NCI-H128 (cell line): ENCODE measurements around the gene OR51E1.

Source experiments
- DNase-seq: peaks from one replicate; lab custom pipeline; 2025; ENCODE audit not compliant: unreplicated experiment; lab: John Stamatoyannopoulos, UW

The OR51E1 gene

DNA sequence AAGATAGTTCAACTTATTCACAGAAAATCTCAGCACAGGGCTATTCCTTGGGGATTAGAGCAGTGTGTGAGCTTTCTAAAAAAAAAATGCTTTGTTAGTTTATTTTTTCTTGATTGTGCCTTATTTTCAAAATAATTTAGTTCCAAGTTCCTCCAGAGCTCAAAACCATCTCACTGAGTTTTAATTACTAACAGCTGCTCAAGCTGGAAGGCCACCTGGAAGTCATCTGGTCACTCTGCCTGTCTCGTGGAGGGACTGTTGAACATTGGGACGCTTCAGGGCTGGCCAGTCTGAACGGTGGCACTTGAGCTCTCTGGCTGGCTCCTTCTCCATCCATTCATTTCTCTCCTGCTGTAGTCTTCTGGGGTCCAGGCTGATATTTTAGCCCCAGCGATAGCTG lies 4.0 kb downstream of the OR51E1 start:
- DNase-seq, result no peak

DNA sequence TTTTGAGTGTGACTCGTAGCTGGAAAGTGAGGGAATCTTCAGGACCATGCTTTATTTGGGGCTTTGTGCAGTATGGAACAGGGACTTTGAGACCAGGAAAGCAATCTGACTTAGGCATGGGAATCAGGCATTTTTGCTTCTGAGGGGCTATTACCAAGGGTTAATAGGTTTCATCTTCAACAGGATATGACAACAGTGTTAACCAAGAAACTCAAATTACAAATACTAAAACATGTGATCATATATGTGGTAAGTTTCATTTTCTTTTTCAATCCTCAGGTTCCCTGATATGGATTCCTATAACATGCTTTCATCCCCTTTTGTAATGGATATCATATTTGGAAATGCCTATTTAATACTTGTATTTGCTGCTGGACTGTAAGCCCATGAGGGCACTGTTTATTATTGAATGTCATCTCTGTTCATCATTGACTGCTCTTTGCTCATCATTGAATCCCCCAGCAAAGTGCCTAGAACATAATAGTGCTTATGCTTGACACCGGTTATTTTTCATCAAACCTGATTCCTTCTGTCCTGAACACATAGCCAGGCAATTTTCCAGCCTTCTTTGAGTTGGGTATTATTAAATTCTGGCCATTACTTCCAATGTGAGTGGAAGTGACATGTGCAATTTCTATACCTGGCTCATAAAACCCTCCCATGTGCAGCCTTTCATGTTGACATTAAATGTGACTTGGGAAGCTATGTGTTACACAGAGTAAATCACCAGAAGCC lies 11.0 kb downstream of the OR51E1 start:
- DNase-seq, result no peak

DNA sequence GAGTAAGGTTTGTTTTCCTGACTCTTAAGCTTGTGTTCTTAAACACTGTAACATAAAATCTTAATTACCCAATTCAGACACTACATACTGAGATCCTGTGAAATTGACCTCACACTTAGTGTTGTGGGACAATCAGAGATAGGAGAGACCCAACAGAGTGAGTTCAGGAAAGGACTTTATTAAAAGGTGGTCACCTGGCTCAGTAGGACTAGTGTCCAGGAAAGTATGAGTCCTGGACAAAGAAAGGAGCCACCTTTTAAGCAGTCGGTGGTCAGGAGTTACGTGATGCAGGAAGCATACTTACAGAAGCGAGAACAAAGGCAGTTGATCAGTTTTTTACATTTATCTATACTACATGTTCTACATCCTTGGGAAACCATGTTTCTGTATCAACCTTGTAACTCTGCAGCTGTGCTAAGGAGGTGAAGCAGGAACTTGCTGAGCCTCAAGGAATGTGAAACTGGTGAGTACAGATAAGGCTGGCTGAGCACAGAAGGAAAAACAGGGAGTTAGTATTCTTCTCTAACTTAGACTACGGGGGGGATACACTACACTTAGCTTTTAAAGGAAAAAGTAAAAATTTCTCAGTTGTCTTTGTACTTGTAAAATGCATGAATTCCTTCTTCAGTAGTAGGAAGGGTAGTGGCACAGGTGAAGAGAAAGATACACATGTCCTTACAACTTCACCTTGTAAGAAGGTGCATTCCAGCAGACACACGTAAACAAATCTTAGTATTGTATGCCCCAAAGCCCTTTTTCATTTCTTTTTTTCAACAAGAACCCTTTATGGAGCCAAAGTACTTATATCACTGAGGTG lies 15.1 kb downstream of the OR51E1 start:
- no peak for DNase-seq

DNA sequence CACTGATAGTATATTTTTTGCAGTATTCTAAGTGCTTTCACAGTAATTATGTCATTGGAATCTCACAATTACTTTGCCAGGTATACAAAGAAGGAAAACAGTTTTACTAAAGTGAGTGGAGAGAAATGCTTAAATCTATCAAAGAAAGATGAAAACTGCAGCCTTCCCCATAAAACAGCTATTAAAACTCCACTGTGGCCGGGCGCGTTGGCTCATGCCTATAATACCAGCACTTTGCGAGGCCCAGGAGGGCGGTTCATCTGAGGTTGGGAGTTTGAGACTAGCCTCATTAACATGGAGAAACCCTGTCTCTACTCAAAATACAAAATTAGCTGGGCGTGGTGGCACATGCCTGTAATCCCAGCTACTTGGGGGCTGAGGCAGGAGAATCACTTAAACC lies 19.1 kb downstream of the OR51E1 start:
- DNase-seq, result no peak

DNA sequence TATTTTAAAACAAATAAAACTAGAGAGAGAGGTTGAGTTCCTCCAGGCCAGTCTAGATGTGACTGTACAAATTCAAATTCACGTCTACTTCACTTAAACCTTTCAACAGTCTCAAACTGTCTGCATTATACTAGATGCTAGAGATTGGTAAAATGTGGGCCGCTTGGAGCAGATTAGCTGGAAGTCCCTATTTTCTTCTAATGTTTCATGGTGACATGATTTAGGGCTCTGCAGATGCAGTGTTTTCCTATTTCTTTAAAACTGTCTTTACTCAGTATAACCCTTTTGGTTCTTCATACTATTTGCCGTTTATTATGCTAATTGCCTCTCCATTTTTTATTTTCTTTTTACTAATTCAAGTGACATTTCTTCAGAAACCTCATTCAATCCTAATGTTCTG lies 20.4 kb downstream of the OR51E1 start:
- no peak for DNase-seq

DNA sequence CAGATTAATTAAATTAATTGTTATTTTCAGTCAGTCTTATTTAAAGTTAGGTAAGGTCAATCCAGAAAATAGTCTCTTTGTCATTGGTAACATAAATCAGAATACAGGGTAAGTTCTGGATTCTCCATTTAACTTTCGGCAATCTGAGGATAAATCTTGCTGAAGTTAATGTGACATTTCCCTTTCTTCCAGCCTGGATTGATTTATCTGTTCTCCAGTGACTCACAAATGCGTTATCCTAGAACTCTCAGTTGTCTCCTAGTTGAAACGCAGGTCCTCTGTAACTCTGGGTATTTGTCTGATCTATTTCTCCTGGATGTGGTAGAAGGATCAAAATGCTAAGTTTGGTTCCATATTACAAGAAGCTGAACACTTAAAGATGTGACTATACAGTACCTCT lies 21.0 kb downstream of the OR51E1 start:
- no peak for DNase-seq

DNA sequence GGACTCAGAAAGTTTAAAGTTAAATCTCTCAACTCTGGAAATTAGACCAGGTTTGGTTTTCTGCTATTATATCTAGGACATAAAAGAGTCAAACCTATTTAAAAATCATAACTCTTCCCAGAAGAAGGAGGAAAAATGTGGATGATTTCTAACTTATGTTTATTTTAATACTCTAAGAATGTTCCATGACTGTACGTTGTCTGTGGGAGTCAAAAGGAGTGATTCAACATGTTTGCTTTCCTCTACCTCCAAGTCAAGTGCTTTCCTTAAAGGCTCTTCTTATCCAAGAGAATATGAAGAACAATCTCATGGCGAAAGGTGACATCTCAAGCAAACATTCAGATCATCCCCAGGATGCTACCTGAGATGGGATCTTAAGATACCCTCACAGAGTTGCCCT lies 21.6 kb downstream of the OR51E1 start:
- DNase-seq, result no peak

DNA sequence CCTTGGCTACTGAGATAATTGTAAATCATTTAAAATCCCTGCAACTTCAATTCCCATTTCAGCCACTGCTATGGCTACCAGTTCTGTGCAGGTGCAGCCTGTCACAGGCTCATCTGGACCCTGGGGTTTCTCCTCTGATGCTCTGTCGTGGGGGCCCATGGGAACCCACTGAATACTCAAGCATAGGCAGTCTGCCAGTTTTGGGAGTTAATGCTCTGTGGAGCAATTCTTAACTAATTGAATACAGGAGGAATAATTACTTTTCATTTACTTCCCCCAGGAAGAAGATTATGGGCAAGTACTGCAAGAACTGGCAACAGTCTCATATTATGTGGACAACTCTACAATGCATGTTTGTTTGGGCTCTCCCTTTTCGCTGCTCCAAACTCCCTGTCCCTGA lies 28.0 kb downstream of the OR51E1 start:
- DNase-seq, result no peak

DNA sequence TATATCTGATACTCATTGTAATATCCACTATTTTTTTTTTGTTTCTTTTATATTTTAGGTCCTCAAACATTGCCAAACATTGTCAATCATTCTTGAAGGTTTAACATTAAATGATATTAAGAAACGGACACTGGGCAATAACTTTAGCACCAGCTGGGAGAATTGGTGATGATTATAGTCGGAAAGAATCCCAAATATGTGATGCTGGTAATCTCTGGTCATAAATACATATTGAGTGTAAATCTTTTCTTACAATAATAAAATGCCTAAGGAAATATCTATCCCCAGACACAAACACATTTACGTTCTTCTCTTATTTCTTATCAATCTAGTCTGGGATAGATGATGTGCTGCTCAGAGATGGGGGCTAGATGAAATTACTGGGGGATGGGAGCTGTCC lies 28.7 kb downstream of the OR51E1 start:
- DNase-seq, result no peak

DNA sequence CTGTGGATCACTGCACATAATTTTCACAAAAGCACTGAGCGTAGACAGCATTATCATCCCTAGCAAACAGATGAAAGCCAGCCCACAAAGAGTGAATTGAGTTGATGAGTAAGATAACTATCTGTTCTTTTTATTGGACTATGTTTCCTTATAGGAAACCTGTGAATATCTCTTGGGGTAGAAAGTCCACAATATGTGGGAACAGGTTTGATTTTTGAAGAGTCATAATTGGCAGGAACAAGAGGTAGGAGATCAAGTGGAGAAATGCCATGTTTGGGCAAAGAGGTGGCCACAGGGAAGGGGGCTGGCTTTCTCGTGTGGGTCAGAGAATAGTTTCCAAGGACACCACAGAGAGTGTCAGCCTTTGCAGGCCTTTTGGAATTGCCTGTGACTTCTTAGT lies 30.0 kb downstream of the OR51E1 start:
- DNase-seq, result no peak

DNA sequence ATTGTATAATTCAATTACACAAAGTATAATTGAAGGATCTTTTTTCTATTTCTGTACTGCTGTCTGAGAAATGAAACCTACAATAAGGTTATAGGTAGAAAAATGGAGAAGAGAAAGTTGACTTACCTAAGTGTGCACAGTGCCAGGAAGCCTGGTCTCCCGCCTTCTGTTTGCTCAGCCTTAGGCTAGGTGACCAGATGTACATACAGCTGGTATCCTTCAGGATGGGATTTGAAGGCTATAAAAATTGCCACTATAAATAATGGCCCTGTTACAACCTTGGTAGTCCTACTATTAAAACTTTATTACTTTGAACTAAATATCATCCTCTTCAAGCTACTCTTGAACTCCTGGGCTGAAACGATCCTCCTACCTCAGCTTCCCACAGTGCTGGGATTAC lies 34.2 kb downstream of the OR51E1 start:
- no peak for DNase-seq

DNA sequence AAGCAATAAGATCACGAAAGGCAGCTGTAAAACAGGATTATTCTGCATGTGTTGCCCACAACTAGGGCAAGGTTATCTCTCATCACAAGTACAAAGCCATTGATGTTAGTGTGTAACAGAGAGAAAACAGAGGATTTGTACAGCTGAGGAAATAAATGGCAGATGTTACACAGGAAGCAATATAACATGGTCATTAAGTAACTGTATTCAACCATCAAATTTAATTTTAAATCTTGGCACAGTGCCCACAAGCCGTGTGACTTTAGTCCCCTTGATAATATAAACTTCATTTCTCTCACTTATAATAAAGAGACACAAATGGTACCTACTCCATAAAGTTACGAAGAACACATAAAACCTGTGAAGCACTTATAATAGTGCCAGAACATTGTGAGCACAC lies 36.6 kb downstream of the OR51E1 start:
- no peak for DNase-seq

DNA sequence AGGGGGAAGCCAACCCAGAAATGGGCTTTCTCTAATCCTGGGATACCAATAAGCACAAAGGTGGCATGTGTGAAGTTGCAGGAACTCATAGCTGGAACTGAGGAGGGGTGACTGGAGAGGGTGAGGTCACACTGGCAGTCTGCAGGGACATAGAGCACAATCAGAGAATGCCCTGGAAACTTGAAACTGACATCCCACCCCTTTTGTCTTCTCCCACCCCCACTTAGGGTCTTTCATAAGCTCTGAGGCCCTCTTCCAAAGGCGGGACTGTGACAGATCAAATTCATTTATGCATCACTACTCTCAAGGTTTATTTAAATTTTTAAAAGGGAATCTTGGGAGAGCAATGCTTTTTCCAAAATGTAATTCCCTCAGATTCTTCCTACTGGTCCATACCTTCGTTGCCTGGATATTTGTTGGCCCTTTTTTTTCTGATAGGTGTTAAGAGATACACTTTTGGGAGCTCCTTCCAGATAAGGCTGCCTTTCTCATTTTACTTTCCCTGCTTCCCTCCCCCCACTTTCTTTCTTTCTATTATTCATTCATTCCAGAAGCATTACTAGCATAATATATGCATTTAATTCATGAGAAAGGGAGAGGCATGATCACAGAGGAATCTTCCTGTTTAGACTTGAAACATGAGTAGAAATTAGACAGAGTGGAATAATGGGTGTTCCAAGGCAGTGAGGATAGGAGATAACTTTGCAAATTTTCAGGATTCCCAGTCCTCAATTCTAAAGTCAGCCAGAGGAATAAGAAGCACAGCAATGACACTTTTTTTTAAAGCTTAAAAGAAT lies 39.0 kb downstream of the OR51E1 start:
- no peak for DNase-seq

DNA sequence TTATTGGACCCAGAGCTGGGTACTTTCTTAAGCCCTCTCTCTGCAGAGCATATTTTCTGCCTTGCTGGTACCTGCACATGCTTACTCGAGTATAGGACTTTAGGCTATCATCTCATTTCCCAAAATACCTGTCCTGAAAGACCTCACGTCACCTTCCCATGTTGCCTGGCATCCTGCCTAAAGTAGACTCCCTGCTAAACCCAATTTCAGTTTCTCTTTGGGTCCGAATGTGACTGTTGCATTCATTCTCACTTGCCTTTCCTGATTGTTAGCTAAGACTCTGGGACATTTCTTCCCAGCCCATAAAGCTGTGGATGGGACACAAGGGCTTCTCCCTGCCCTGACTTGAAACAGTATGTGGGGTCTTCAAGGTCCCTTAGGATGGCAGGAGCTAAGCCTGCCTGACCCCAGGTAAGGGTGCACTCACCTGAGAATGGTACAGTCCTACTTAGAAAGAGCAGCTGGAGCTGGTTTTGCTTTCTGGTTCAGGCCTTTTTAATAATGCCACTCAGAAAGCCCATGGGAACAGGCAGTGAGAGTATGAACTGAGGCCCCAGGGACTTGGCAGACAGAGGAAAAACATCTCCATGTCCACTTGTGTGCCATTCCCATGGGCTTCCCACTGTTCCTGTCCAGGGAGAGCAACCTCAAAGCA lies 41.0 kb downstream of the OR51E1 start:
- DNase-seq, result no peak

DNA sequence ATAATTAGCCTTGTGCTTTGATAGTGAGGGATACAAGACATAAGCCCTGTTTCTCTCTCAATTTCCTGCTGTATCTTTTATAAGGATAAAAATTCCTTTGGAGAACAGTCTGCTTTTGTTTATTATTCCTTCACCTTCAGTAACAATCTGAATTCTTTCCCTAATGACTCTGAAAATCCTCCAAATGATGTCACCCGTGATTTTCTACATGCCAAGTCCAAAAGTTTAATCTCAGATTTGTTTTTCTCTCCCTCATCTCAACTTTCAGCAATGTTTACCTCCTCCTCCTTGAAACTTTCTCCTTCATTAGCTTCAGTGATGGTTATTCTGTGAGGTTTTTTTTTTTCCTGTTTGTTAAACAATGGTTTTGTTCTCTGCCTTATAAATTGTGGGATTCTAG lies 51.7 kb downstream of the OR51E1 start:
- no peak for DNase-seq

DNA sequence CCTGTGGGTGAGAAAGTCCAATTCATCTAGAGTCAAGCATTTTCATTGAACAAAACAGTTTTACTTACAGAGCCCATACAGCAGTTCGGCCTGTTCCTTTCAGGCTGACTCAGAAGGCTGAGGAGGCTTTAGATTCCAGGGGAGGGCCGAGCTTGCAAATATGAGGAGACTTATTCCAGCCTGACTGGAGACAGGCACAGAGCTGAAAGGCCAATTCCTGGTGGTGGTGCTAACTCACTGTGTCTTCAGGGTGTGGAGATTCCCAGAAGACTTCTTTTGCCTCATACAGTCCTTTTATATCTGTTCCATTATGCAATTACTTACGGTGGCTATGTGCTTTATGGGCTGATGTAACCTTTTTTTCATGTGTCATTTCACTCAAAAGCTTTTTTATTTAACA lies 53.8 kb downstream of the OR51E1 start, which contains the start of gene OR51E2:
Gene OR51E2 (minus strand): TSS at position 269 of the 400 bp plus-strand sequence. CDS start 15,142 bp downstream, outside the sequence.
- DNase-seq, result no peak

DNA sequence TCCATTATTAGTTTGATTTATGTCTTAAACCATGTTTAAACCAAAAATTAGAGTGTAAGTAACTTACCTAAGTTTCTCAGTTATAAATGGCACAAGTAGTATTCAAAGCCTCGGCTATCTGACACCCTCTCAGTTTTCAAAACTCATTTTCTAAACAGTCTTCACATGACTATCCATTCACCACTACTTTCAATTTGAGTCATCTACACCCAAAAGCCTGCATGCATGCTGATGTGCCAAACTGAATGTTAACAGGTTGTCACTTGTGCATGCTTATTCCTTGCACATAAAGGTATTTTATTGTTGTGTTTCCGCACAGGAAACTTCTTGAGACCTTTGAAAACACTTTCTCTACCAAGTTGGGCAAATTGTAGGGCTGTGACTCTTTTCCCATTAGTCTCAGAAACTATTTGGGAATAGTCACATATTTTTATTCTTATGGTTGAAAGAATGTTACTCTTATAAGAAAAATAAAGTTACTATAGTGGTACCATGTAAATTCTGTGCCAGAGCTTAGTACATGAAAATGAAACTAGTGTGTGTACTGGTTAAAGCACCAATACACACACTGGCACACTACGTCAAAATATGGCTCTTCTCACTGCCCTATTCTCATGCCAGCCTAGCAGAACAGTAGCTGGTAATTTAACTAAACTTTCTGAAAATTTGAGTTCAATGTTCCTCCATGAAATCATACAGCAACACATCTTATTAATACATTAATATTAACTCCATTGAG lies 56.1 kb downstream of the OR51E1 start:
- DNase-seq, result no peak

DNA sequence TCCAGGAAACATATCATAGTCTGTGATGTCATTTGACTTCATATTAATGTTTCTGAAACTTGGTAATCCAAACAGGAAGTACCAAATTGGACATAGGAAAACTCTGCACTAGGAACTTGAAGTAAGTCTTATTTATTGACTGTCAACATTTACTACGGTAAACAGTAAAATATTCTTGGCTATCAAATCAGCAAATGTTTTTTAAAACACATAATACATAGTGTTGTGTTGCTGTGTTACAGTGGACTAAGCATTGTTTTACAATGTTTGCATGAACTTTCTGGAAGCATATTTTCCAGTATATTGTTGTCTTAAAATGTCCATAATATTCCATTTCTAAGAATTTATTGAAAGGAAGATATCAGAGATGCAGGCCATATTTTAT lies 56.6 kb downstream of the OR51E1 start:
- DNase-seq, result no peak

DNA sequence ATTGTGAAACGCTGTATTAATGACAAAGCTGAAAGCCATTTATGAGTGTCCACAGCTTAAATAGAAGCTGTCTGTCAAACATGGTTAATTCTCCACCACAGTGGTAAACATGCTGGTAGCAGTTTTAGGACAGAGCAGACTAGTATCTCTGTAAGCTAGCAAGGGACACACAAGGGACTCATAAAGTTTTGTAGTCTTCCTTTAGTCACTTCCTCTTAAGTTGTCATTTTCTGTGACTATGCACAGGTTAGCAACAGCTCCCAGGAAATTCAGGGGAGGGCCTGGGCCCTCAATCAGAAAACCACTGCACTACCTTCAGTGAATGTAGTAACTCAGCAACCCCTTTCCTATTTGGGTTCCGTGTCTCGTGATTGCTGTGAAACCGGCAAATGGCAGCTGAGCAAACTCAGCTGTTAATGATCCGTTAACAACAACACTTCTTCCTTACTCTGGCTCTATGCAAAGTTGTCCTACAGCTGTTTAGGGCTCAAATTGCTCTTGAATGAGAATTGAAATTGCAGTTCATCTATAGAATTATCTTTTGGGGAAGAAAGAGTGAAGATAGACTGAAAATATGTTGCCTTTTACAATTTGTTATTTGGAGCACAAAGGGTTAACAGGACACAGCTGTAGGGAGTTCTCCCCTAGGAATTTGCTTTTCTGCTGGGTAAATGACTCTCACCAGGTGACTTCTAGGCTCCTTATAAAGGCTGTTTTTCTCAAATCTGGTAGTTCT lies 60.4 kb downstream of the OR51E1 start, which contains the start of gene MMP26:
Gene MMP26 (plus strand): TSS at position 731 of the 736 bp plus-strand sequence.
- peak; percentile 62 for DNase-seq
